GM21529 (cell line): ENCODE measurements around the gene FBXW2.

Source experiments
- ATAC-seq: cut with Tn5 transposase; IDR thresholded peaks from one replicate; pipeline ENCODE4 v1.9.1; 2021; ENCODE audit not compliant: unreplicated experiment

FBXW2 gene

GRCh38 chr9:120780367-120780766 is 12.8 kb downstream of the FBXW2 start:
- ATAC-seq: no peak

GRCh38 chr9:120779227-120779626 is 14.0 kb downstream of the FBXW2 start:
- ATAC-seq: no peak

GRCh38 chr9:120778758-120779157 is 14.5 kb downstream of the FBXW2 start:
- ATAC-seq: no peak

GRCh38 chr9:120777229-120777628 is 16.0 kb downstream of the FBXW2 start:
- no peak for ATAC-seq

- no peak for ATAC-seq
Observed at GRCh38 chr9:120776788-120777187, 16.4 kb downstream of the FBXW2 start.

GRCh38 chr9:120775859-120776258 is 17.4 kb downstream of the FBXW2 start:
- no peak for ATAC-seq

GRCh38 chr9:120774719-120775118 is 18.5 kb downstream of the FBXW2 start:
- ATAC-seq: no peak

- no peak for ATAC-seq
Observed at GRCh38 chr9:120773256-120773655, 20.0 kb downstream of the FBXW2 start.

GRCh38 chr9:120770931-120771330 is 22.3 kb downstream of the FBXW2 start:
- ATAC-seq: no peak

GRCh38 chr9:120768886-120769285 is 24.3 kb downstream of the FBXW2 start:
- ATAC-seq: no peak

GRCh38 chr9:120768247-120768646 is 25.0 kb downstream of the FBXW2 start:
- no peak for ATAC-seq

GRCh38 chr9:120767451-120767850 is 25.8 kb downstream of the FBXW2 start:
- no peak for ATAC-seq

- no peak for ATAC-seq
Observed at GRCh38 chr9:120765910-120766425, 27.2 kb downstream of the FBXW2 start.

- ATAC-seq: no peak
Observed at GRCh38 chr9:120764476-120764875, 28.7 kb downstream of the FBXW2 start.

- no peak for ATAC-seq
Observed at GRCh38 chr9:120761006-120761405, 32.2 kb downstream of the FBXW2 start.

- no peak for ATAC-seq
Observed at GRCh38 chr9:120759755-120760400, 33.3 kb downstream of the FBXW2 start.

- no peak for ATAC-seq
Observed at GRCh38 chr9:120758544-120758943, 34.7 kb downstream of the FBXW2 start.

- ATAC-seq: no peak
Observed at GRCh38 chr9:120757026-120757913, 35.9 kb downstream of the FBXW2 start.

- no peak for ATAC-seq
Observed at GRCh38 chr9:120756531-120756930, 36.7 kb downstream of the FBXW2 start.

GRCh38 chr9:120755810-120756434 is 37.3 kb downstream of the FBXW2 start:
- no peak for ATAC-seq

GRCh38 chr9:120755044-120755443 is 38.2 kb downstream of the FBXW2 start:
- no peak for ATAC-seq

- no peak for ATAC-seq
Observed at GRCh38 chr9:120750421-120750820, 42.8 kb downstream of the FBXW2 start.
